HepG2 (cell line): ENCODE measurements around the gene NDUFS2. TPM values are rescaled to one million over a fixed set of nuclear protein-coding genes. Genes with fewer than 3 reads are reported as not detected.

Source experiments
- ATF7-NPFF ChIP-seq: sonication (generic); formaldehyde crosslinking; IDR thresholded peaks from 2 replicates; pipeline ENCODE4 v1.8.1; 2023; ENCODE audit warnings: mild to moderate bottlenecking, low read depth, missing genetic modification reagents, moderate library complexity
- FOXM1 ChIP-seq: sonication (generic); formaldehyde crosslinking; IDR thresholded peaks from 2 replicates; pipeline ENCODE4 v1.5.0; 2020; ENCODE audit warnings: missing genetic modification reagents
- HCFC1 ChIP-seq: fragments of 150-350 bp; IDR thresholded peaks from 2 replicates; pipeline ENCODE4 v1.6.1; 2014; ENCODE audit warnings: low read depth, low read length
- KMT2A ChIP-seq: sonication (generic); formaldehyde crosslinking; IDR thresholded peaks from 2 replicates; pipeline ENCODE4 v1.4.0; 2020; ENCODE audit warnings: missing genetic modification reagents
- MTA3 ChIP-seq: sonication (generic); formaldehyde crosslinking; IDR thresholded peaks from 2 replicates; pipeline ENCODE4 v1.4.0; 2020; ENCODE audit warnings: missing genetic modification reagents
- TOE1 ChIP-seq: sonication (generic); formaldehyde crosslinking; IDR thresholded peaks from 2 replicates; pipeline ENCODE4 v1.4.0; 2020; ENCODE audit warnings: mild to moderate bottlenecking, missing genetic modification reagents
- TSC22D2 ChIP-seq: sonication (generic); formaldehyde crosslinking; IDR thresholded peaks from 2 replicates; pipeline ENCODE4 v1.5.1; 2020; ENCODE audit warnings: missing genetic modification reagents, mild to moderate bottlenecking, borderline replicate concordance
- ZBTB42 ChIP-seq: sonication (generic); formaldehyde crosslinking; IDR thresholded peaks from 2 replicates; pipeline ENCODE4 v1.5.0; 2020; ENCODE audit warnings: mild to moderate bottlenecking, missing genetic modification reagents
- ZFY ChIP-seq: sonication (generic); formaldehyde crosslinking; IDR thresholded peaks from 2 replicates; pipeline ENCODE4 v1.4.0; 2020; ENCODE audit warnings: missing genetic modification reagents
- ZNF232 ChIP-seq: sonication (generic); formaldehyde crosslinking; IDR thresholded peaks from 2 replicates; pipeline ENCODE4 v1.4.0; 2020; ENCODE audit warnings: missing genetic modification reagents, borderline replicate concordance
- ZNF326 ChIP-seq: sonication (generic); formaldehyde crosslinking; IDR thresholded peaks from 2 replicates; pipeline ENCODE4 v1.4.0; 2020; ENCODE audit warnings: missing genetic modification reagents, borderline replicate concordance
- ZNF546 ChIP-seq: sonication (generic); formaldehyde crosslinking; conservative IDR thresholded peaks from 2 replicates; pipeline ENCODE4 v1.8.1; 2023; ENCODE audit warnings: mild to moderate bottlenecking, missing genetic modification reagents
- ZNF768 ChIP-seq: sonication (generic); formaldehyde crosslinking; IDR thresholded peaks from 2 replicates; pipeline ENCODE4 v1.4.0; 2020; ENCODE audit warnings: missing genetic modification reagents
- ZNF775 ChIP-seq: sonication (generic); formaldehyde crosslinking; IDR thresholded peaks from 2 replicates; pipeline ENCODE4 v1.4.0; 2020; ENCODE audit warnings: missing genetic modification reagents, mild to moderate bottlenecking, moderate library complexity, borderline replicate concordance
- ZNF83 ChIP-seq: sonication (generic); formaldehyde crosslinking; IDR thresholded peaks from 2 replicates; pipeline ENCODE4 v1.4.0; 2020; ENCODE audit warnings: missing genetic modification reagents, mild to moderate bottlenecking, borderline replicate concordance
- ZSCAN12 ChIP-seq: sonication (generic); formaldehyde crosslinking; IDR thresholded peaks from 2 replicates; pipeline ENCODE4 v1.9.0; 2021; ENCODE audit warnings: mild to moderate bottlenecking, missing genetic modification reagents
- polyA plus RNA-seq, 8 experiments: library from polyadenylated mRNA; depleted of rRNA in 3 of 8; stranded (reverse) in 7 of 8; unstranded in 1 of 8; fragments of >200 nt; fragmentation: Illumina TruSeq in 4 of 8; extraction: Trizol in 4 of 8; gene quantifications; 2 replicates each; pipeline versions ENCODE4 v1.2.1 to v1.2.3, GENCODE V29; 2011 to 2016; ENCODE audit warnings: low read depth in 4 of 8, missing spikeins in 1 of 8, mixed read lengths in 1 of 8; ENCODE audit not compliant: insufficient read depth in 1 of 8
- total RNA-seq, 5 experiments: library from RNA; depleted of rRNA; stranded (reverse); fragments of >200 nt; fragmentation: Illumina TruSeq; extraction: Trizol; gene quantifications; 2 replicates each; pipeline ENCODE4 v1.2.3, GENCODE V29; 2016; ENCODE audit warnings: low read depth in 1 of 5
- TF ChIP-seq, protein P1 (sequence below), 2 experiments: IDR thresholded peaks; 2 replicates each; pipeline ENCODE4 v1.6.1; 2011 to 2012; ENCODE audit warnings: low read length in 2 of 2, borderline replicate concordance in 1 of 2, low read depth in 1 of 2, mild to moderate bottlenecking in 1 of 2, moderate library complexity in 1 of 2
- TF ChIP-seq, protein P2 (sequence below): sonication (generic); formaldehyde crosslinking; IDR thresholded peaks from 2 replicates; pipeline ENCODE4 v1.4.0; 2020; ENCODE audit warnings: mild to moderate bottlenecking, missing genetic modification reagents
- TF ChIP-seq, protein P3 (sequence below): sonication (generic); formaldehyde crosslinking; IDR thresholded peaks from 2 replicates; pipeline ENCODE4 v1.8.0; 2022; ENCODE audit warnings: mild to moderate bottlenecking, missing genetic modification reagents
- TF ChIP-seq, protein P4 (sequence below): sonication (generic); formaldehyde crosslinking; IDR thresholded peaks from 2 replicates; pipeline ENCODE4 v1.8.1; 2023; ENCODE audit warnings: mild to moderate bottlenecking, moderate library complexity, missing genetic modification reagents
- TF ChIP-seq, protein P5 (sequence below): sonication (generic); formaldehyde crosslinking; IDR thresholded peaks from 2 replicates; pipeline ENCODE4 v1.5.0; 2020; ENCODE audit warnings: mild to moderate bottlenecking, low read depth, missing genetic modification reagents, borderline replicate concordance

Gene NDUFS2
- total and polyA plus RNA-seq, 2 of the 13 experiments (the other 11 are each of a cell fraction or from before 2014, with no cell fraction given): 89.9 to 118 TPM

DNA sequence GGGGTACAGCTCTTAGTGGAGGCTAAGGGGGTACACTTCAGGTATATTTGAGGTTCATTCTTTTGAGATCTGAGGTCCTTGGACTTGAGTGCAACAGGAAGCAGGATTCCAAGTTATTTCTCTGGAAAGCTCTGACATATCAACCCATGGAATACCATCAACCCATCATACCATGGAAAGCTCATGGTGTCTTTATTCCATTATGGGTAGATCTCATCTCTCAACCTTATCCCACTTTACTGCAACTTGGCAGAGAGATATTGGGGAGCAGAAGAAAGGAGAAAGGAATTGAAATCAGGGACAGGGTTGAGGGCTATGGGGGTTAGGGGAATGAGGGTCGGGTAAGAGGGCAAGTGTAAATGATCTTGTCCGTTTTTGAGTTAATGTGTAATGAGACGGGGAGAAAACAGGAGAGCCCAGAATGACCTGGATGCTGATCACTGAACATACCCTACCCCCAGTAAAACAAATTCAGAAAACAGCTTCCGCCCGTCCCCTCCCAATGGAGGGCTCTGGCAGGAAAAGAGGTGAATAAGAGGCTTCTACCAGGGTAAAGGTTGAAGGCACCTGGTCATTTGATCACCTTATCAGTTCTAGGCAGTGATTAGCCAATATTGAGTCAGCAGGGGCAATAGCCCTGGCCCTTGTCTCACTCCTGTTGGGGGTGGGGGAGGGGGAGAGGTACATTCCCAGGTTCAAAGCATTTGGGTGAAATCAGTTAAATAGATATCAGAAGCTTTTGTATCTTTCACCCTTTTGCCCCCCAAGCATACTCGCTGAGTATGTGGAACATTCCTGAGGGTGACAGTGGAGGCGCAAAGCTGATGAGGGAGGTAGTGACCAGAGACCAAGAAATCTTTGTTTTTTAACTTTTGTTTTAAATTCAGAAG, 21.9 kb downstream of the NDUFS2 start (continued):
- TF ChIP-seq, protein P1, sequence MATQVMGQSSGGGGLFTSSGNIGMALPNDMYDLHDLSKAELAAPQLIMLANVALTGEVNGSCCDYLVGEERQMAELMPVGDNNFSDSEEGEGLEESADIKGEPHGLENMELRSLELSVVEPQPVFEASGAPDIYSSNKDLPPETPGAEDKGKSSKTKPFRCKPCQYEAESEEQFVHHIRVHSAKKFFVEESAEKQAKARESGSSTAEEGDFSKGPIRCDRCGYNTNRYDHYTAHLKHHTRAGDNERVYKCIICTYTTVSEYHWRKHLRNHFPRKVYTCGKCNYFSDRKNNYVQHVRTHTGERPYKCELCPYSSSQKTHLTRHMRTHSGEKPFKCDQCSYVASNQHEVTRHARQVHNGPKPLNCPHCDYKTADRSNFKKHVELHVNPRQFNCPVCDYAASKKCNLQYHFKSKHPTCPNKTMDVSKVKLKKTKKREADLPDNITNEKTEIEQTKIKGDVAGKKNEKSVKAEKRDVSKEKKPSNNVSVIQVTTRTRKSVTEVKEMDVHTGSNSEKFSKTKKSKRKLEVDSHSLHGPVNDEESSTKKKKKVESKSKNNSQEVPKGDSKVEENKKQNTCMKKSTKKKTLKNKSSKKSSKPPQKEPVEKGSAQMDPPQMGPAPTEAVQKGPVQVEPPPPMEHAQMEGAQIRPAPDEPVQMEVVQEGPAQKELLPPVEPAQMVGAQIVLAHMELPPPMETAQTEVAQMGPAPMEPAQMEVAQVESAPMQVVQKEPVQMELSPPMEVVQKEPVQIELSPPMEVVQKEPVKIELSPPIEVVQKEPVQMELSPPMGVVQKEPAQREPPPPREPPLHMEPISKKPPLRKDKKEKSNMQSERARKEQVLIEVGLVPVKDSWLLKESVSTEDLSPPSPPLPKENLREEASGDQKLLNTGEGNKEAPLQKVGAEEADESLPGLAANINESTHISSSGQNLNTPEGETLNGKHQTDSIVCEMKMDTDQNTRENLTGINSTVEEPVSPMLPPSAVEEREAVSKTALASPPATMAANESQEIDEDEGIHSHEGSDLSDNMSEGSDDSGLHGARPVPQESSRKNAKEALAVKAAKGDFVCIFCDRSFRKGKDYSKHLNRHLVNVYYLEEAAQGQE (IDR thresholded peaks at IDR 0.05; ENCODE audit: borderline replicate concordance in 1 of 2, low read depth in 1 of 2, low read length in 2 of 2): peak in 1 of 2 experiments; percentile 70; a peak in 2 of 4 replicates
- no peak; the same call in 1 of the 2 replicates for TF ChIP-seq ATF7-NPFF (CRISPR knock-in tag)
- no peak for TF ChIP-seq ZSCAN12 (CRISPR knock-in tag)
- peak; percentile 78; the same call in 1 of the 2 replicates for TF ChIP-seq ZNF232 (CRISPR knock-in tag)
- 0 out of 2 replicates have a peak, but pooled peaks have one; percentile 72 for TF ChIP-seq TSC22D2 (CRISPR knock-in tag)
- TF ChIP-seq, protein P2, sequence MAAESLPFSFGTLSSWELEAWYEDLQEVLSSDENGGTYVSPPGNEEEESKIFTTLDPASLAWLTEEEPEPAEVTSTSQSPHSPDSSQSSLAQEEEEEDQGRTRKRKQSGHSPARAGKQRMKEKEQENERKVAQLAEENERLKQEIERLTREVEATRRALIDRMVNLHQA: 0 out of 2 replicates have a peak, but pooled peaks have one; percentile 65
- TF ChIP-seq ZFY (CRISPR knock-in tag): no peak
- no peak for TF ChIP-seq ZNF326
- no peak for TF ChIP-seq ZBTB42
- TF ChIP-seq ZNF775 (CRISPR knock-in tag): no peak
- TF ChIP-seq HCFC1: no peak
- TF ChIP-seq TOE1 (CRISPR knock-in tag): no peak
- TF ChIP-seq, protein P3, sequence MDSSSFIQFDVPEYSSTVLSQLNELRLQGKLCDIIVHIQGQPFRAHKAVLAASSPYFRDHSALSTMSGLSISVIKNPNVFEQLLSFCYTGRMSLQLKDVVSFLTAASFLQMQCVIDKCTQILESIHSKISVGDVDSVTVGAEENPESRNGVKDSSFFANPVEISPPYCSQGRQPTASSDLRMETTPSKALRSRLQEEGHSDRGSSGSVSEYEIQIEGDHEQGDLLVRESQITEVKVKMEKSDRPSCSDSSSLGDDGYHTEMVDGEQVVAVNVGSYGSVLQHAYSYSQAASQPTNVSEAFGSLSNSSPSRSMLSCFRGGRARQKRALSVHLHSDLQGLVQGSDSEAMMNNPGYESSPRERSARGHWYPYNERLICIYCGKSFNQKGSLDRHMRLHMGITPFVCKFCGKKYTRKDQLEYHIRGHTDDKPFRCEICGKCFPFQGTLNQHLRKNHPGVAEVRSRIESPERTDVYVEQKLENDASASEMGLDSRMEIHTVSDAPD: 0 out of 2 replicates have a peak, but pooled peaks have one; percentile 41
- no peak for TF ChIP-seq KMT2A (CRISPR knock-in tag)
- TF ChIP-seq, protein P4, sequence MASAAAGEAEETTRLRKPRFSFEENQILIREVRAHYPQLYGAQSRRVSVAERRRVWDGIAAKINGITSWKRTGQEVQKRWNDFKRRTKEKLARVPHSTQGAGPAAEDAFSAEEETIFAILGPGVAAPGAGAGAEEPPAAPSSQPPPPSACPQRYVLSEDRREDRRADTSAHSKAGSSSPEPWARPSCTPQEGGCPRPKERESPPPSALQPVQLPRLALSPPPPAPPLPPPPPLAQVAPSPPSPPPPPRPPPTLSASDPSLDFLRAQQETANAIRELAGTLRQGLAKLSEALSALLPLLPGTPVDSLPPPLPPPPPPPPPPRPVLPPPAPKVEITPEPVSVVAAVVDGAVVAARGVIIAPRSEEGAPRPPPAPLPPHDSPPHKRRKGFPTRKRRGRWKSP: no peak
- no peak for TF ChIP-seq ZNF768 (CRISPR knock-in tag)
- TF ChIP-seq ZNF546: no peak
- no peak for TF ChIP-seq ZNF83
- no peak for TF ChIP-seq FOXM1 (CRISPR knock-in tag)
- no peak for TF ChIP-seq MTA3 (CRISPR knock-in tag)
- TF ChIP-seq, protein P5, sequence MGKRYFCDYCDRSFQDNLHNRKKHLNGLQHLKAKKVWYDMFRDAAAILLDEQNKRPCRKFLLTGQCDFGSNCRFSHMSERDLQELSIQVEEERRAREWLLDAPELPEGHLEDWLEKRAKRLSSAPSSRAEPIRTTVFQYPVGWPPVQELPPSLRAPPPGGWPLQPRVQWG (CRISPR knock-in tag): no peak
